GM21576 (cell line): ENCODE measurements around the gene DGKE.

Experiments used
- ATAC-seq: cut with Tn5 transposase; IDR thresholded peaks from one replicate; pipeline ENCODE4 v1.9.1; 2021; ENCODE audit warnings: mild to moderate bottlenecking, moderate library complexity; ENCODE audit not compliant: unreplicated experiment

The DGKE gene

DNA sequence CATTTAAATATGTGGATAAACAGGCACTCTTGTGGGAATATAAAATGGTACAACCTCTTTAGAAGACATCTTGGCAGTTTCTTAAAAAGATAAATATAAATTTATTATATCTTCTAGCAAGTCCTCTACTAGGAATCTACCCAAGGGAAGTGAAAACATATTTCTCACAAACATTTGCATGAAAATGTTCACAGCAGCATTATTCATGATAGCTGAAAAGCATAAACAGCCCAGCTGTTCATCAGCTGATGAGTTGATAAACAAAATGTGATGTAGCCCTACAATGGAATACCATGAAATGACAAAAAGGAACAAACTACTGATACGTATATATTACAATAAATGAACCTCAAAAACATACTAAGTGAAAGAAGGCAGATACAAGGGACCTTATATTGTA lies 12.0 kb downstream of the DGKE start:
- no peak for ATAC-seq

- ATAC-seq, result no peak
These were observed 13.2 kb downstream of the DGKE start for GRCh38 chr17:56847106-56847505.

- ATAC-seq, result no peak
These were observed 15.2 kb downstream of the DGKE start for GRCh38 chr17:56849131-56849530.

GRCh38 chr17:56850591-56850990 lies 16.6 kb downstream of the DGKE start:
- ATAC-seq, result no peak

GRCh38 chr17:56851008-56851407 lies 17.1 kb downstream of the DGKE start:
- no peak for ATAC-seq

- no peak for ATAC-seq
These were observed 27.9 kb downstream of the DGKE start for GRCh38 chr17:56861899-56862298.

DNA sequence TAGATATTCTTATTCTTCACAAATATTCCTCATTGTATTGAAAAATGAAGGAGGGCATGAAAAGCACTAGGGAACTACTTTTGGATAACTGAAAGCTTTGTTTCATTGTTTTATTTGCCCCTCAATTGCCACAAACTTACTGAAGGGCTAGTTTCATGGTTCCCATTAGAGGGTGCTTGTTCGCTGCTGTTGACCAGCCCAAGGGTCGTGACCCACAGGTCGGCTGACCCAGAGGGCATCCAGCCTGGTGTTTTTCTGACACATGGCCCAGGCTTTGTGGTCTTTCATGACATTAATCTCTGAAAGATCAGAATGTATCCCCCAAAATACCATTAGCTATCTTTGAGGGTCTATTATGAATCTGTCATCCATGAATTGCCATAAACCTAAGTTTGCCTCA lies 30.0 kb downstream of the DGKE start:
- ATAC-seq, result no peak

GRCh38 chr17:56866076-56866475 lies 32.1 kb downstream of the DGKE start:
- ATAC-seq, result no peak

DNA sequence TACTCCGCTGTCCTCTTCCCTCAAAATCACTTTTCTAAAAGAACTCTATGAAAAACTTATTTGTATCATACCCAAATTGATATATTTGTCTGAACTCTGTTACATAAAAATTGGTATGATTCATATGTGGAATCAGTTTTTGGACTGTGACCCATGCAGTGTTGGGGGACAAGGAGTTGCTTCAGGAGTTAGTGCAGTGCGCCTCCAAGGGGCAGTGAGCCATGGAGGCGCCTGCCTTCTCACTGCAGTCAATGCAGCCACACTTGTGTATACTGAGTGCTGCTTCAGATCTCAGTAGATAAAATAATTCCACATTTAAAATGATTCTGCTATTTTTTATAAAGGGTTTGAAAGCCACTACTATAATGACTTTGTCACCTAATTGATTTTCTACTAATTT lies 32.5 kb downstream of the DGKE start:
- no peak for ATAC-seq

- ATAC-seq, result no peak
These were observed 34.0 kb downstream of the DGKE start for GRCh38 chr17:56867948-56868376.

GRCh38 chr17:56868716-56869115 lies 34.8 kb downstream of the DGKE start:
- no peak for ATAC-seq

DNA sequence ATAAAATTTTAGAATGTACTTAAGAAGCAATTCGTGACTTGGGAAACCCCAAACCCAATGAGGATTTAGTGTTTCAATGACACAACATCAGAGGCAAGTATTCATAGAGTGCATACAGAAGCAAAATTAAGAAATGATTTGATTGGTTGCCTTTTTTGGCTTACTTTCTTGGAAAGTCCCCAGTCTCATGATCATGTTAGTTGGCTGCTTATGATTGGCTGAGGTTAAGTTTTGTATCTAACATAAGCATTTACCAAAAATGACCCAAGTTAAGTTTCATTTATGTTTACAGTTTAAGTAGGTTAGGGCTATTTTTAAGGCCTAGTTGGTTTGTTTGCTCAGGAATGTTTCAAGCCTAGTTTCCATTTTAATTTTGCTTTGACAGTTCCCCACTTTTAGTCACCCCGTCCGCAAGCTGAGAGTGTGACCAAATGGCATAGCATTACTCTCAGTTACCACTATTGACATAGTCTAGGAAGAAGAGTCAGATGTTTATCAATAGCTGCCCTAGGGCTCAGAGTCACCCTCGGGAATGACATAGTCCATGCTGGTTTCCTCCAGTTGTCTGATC lies 36.2 kb downstream of the DGKE start:
- ATAC-seq, result peak; percentile 48

DNA sequence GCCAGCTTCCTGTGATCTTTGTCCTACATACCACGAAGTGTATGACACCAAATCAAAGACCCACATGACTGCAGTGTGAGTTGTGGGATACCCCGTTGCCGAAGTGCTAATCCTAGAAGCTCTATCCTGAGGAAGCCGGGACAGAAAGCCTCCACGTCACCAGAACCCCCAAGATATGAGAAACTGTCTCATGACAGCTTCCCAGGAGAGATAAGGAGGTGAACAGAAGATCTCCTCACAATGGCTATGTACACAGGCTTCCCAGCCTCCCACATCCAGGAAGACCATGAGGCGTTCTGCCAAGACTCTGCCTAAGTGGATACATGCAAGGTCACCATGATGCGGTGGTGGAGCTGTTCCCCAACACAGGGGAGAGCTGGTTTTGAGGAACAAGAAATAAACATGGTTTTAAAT lies 42.8 kb downstream of the DGKE start:
- no peak for ATAC-seq

DNA sequence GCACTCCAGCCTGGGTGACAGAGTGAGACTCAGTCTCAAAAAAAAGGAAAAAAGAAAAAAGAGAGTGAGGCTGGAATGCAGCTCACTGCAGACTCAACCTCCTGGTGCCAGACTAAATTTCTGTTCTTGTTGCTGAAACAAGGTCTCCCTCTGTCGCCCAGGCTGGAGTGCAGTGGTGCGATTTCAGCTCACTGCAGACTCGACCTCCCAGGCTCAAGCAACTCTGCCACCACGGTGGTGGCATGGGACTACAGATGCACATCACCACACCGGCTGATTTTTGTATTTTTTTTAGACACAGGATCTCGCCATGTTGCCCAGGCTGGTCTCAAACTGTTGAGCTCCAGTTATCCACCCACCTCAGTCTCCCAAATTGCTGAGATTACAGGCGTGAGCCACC lies 45.3 kb downstream of the DGKE start:
- ATAC-seq, result no peak

GRCh38 chr17:56880133-56880532 lies 46.2 kb downstream of the DGKE start:
- ATAC-seq, result no peak

GRCh38 chr17:56880571-56880970 lies 46.6 kb downstream of the DGKE start:
- ATAC-seq, result no peak

DNA sequence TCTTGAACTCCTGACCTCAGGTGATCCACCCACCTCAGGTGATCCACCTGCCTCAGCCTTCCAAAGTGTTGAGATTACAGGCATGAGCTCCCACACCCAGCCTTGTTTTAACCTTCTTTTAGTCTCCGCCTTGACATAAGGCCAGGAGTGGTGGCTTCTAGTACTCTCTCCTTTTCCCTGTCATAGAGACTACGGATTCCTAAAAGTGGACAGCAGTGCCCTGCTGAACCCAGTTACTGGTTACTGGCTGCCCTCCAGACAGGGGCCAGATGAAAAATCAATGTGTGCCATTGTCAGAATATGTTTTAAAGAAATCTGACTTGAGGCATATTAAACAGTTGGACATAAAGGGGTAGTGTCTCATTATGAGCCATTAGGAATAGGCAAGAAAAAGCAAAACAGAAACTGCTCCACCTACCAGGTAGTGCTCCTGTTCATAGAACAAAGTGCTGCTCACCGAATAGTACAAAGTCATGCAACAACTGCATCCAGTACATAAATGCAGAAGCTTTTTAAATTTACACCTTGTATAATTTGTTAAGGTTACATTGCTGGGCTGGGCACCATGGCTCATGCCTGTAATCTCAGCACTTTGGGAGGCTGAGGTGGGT lies 47.8 kb downstream of the DGKE start:
- ATAC-seq, result no peak

- ATAC-seq, result no peak
These were observed 49.7 kb downstream of the DGKE start for GRCh38 chr17:56883616-56884015.

- no peak for ATAC-seq
These were observed 50.7 kb downstream of the DGKE start for GRCh38 chr17:56884483-56885311.

DNA sequence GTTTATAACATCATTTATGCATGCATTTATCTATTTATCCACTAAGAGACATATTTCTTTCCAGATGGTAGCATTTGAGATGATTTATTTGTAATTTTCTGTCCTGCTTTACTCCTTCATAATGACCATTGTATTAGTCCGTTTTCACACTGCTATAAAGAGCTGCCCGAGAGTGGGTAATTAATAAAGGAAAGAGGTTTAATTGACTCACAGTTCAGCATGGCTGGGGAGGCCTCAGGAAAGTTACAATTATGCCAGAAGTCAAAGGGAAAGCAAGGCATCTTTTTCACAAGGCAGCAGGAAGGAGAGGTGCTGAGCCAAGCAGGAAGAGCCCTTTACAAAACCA lies 51.3 kb downstream of the DGKE start:
- ATAC-seq, result no peak

- ATAC-seq, result no peak
These were observed 52.4 kb downstream of the DGKE start for GRCh38 chr17:56886288-56886731.

- ATAC-seq, result no peak
These were observed 53.2 kb downstream of the DGKE start for GRCh38 chr17:56887105-56887504.
